ENCODE data around the gene OR6T1.

Gene OR6T1, protein sequence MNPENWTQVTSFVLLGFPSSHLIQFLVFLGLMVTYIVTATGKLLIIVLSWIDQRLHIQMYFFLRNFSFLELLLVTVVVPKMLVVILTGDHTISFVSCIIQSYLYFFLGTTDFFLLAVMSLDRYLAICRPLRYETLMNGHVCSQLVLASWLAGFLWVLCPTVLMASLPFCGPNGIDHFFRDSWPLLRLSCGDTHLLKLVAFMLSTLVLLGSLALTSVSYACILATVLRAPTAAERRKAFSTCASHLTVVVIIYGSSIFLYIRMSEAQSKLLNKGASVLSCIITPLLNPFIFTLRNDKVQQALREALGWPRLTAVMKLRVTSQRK

DNA sequence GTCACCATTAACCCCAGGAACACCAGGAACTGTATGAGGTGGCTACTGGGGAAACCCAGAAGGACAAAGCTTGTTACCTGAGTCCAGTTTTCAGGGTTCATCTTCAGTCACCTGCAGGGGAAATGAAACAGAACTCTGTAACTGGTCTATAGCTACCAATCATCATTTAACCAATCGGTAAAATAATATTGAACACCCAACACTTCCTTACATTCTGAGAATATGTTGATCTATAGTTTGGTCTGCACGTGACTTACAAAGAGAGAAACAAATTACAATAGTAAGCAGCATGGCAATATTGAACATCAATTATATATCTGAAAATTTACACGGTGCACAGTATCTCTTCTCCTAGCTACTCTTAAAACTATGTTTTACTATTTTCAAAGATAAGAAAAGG, at the start of gene OR6T1:
OR6T1 (minus strand) TSS at position 101 of the 400 bp plus-strand sequence; CDS start at position 101, 0 bp downstream.
- no peak for DNase-seq (ENCODE audit: low spot score)
- FAIRE-seq: no peak

GRCh38 chr11:123979311-123979710, 35.7 kb upstream of the OR6T1 start:
- FAIRE-seq: no peak
- DNase-seq (ENCODE audit: low spot score): no peak

DNA sequence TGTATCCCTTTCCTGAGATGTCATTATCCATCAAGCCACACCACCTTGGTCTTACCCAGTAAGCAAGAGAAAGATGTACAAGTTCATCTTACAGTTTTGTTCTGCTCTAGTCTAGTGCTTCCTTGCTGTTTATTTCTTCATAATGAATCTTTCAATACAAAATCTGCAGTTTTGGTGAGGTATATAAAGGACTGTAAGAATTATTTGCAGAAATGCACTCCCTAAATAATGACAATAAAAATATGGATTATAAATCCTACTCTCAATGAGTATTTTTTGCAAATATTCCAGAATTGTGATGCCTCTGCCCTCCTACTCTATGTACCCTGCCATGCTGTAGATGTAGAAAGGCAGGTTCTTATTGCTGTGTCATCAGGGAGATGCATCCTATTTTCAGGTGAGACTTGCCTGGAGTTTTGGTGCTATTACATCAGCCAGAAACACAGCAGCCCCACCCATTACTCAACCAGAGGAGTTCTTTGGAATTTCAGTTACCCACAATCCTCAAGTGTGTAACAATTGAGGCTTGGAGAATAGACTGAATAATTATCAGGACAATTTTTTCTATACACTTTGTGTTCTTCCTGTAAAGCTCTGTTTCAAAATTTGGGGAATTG, 34.2 kb upstream of the OR6T1 start, which contains the start of gene OR10S1:
OR10S1 (minus strand) TSS at position 51 of the 617 bp plus-strand sequence. CDS start 117 bp downstream, outside the sequence.
- FAIRE-seq: no peak
- DNase-seq (ENCODE audit: low spot score): peak; percentile 5

DNA sequence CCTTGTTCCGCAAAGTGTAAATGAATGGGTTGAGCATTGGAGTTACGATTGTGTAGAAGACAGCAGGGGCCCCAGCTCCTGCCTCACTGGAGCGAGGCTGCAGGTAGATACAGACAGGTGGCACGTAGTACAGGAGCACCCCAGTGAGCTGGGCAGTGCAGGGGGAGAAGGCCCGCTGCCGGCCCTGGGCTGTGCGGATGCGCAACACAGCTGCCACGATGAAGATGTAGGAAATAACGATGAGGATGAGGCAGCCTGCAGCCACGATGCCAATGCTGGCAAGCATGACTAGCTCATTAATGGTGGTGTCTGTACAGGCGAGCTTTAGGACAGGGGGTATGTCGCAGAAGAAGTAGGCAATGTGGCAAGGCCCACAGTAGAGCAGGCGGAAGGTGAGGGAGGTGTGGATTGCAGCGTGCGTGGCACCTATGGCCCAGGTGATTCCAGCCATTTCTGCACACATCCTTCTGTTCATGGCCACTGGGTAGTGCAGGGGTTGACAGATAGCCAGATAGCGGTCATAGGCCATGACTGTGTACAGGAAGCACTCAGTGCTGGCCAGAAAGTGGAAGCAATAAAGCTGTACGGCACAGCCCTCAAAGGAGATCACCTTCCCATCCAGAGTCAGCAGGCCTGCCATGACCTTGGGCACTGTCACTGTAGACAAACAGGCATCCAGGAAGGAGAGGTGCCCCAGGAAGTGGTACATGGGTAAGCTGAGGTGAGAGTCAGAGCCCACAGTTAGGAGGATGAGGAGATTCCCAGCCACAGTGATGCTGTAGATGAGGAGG, 33.3 kb upstream of the OR6T1 start:
- FAIRE-seq: no peak

GRCh38 chr11:123973816-123974215, 30.2 kb upstream of the OR6T1 start:
- DNase-seq (ENCODE audit: low spot score) (peak; percentile 13), FAIRE-seq (no peak)

More for the DNA sequence above, 33.3 kb upstream of the OR6T1 start:
- no peak for DNase-seq (ENCODE audit: low spot score)

- no peak for DNase-seq (ENCODE audit: low spot score)
- FAIRE-seq: no peak
Measured at GRCh38 chr11:123956752-123957151, 13.1 kb upstream of the OR6T1 start.

DNA sequence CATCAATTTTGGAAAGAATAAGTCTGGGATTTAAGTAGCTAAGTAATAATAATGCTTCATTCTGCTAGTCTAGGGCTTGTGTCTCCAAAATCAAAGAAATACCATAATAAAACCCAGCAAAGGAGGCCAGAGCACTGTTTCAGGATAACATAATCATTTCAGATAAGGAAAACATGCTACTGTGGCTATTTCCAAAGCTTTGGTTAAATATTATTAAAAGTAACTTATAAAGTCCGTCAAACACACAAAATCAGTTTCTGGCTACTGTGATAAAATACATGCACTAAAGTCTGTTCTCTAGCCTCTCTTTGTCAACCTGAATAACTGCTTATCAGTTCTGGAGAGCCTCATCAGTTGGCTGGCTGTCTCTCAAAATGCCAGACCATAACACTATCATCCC, 1.5 kb upstream of the OR6T1 start:
- DNase-seq (ENCODE audit: low spot score) (no peak), FAIRE-seq (no peak)

DNA sequence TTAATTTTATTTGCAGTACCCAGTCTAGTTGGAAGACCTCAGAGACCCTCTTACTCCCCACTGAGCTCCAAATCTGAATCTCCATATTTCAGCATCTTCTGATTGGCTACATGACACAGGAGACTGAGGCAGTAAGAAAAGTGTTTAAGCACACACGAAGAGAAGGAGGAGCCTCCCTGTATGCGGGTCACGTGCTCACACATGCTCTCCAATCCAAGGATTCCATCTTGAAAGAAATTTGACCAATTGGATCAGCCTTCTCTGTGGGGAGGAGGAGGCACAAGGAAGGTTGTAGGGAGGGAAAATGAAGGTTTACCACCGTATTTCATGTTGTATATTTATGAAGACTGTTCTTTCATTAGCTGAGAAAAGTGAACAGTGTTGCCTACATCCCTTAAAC, 1.2 kb downstream of the OR6T1 start:
- FAIRE-seq (no peak), DNase-seq (ENCODE audit: low spot score) (no peak)

- DNase-seq (ENCODE audit: low spot score) (no peak), FAIRE-seq (no peak)
Measured at GRCh38 chr11:123939317-123939716, 4.3 kb downstream of the OR6T1 start, which contains the start of gene OR4D5. TSS of gene OR4D5 (plus strand) at chr11:123939617. CDS start at chr11:123939617, 0 bp downstream.

GRCh38 chr11:123924027-123924426, 19.6 kb downstream of the OR6T1 start:
- DNase-seq (ENCODE audit: low spot score): no peak
- no peak for FAIRE-seq

DNA sequence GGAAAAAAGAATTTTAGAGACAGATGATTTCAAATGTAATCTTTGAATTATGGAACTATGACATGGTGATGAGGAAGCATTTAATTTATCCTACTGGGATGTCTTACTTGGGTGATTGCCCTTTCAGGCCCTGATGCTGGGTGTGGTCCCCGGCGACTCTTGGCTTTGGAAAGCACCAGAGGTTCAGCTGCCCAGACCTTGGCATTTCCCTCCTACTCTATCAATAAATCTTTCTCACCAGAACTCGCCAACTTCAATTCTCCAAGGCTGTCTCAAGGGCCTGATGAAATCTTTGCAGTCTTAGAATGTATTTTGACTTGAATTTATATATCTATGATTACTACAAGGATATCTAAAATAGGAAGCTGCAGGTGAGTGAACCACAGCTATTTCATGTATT, 22.7 kb downstream of the OR6T1 start:
- FAIRE-seq (no peak), DNase-seq (ENCODE audit: low spot score) (no peak)

GRCh38 chr11:123905826-123906225, 37.8 kb downstream of the OR6T1 start:
- FAIRE-seq (no peak), DNase-seq (ENCODE audit: low spot score) (no peak)

DNA sequence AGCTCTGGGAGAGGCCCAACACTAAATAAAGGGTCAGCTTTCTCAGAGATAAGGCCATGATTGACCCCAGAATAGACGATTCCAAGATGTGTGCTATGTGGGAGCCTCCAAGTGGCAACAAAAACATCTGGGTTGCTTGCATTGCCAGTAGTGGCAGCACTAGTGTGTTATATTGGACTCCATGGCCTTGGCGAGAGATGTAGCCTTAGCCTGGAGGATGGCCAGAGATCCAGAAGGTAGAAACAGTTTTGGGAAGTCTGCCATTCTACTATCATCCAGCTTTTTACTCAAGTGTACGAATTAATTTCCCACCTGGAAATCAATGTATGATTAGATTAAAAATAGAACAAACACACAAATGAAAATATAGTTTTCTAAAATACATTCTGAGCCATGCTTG, 38.7 kb downstream of the OR6T1 start:
- DNase-seq (ENCODE audit: low spot score) (no peak), FAIRE-seq (no peak)

- DNase-seq (ENCODE audit: low spot score) (no peak), FAIRE-seq (no peak)
Measured at GRCh38 chr11:123903932-123904331, 39.7 kb downstream of the OR6T1 start.

DNA sequence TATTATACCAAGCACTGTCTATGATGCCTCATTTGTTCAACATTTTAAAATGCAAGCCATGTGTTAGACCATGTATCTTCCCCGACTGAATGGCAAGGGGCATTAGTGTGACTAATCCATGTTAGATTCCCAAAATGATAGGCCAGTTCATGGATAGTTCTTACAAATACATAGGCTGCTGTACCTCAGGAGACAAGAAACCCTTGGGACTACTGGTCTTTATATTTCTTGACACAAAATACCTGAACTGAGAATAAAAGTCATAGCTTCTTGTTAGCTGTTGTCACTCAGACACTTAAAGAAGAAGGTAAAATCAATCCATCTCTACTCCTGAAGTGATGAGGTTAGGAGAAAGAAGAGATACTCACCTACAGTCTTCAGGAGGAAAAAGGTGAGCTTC, 41.8 kb downstream of the OR6T1 start, which contains the start of gene OR8D4:
OR8D4 (plus strand) TSS at position 301 of the 400 bp plus-strand sequence. CDS start 4,265 bp downstream, outside the sequence.
- no peak for FAIRE-seq
- DNase-seq (ENCODE audit: low spot score): no peak

DNA sequence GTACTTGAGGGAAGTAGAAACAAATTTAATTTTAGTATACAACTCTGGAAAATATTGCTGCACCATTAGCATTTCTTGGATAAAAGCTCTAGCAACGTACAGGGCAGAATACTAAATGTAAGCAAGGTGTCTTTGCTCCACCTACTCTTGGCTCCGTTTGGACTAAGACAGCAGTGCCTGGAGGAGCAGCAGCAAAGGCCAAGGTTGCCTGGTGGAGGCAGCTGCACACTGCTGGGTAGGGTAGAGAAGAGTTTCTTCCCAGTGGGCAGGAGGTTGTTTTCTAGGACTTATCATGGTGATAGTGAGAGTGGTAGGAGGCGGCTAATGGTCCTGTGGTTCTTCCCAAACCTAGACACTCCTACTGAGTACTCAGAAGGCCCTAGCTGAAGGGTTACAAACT, 43.8 kb downstream of the OR6T1 start:
- DNase-seq (ENCODE audit: low spot score): no peak
- FAIRE-seq: no peak

Data from urothelium cell line (cell line).